GM21367 (cell line): ENCODE results near the gene RAB3GAP1.

Experiments
- ATAC-seq: cut with Tn5 transposase; IDR thresholded peaks from one replicate; pipeline ENCODE4 v1.9.1; 2021; ENCODE audit not compliant: unreplicated experiment

Gene RAB3GAP1

GRCh38 chr2:135208016-135208415 is 155.9 kb downstream of the RAB3GAP1 start:
- no peak for ATAC-seq

GRCh38 chr2:135212757-135213156 is 160.7 kb downstream of the RAB3GAP1 start:
- ATAC-seq = no peak

GRCh38 chr2:135218426-135218825 is 166.3 kb downstream of the RAB3GAP1 start:
- no peak for ATAC-seq

- ATAC-seq = no peak
Observed at GRCh38 chr2:135219226-135219625, 167.1 kb downstream of the RAB3GAP1 start.
